Measurements from ENCODE around the gene NCOR1.
"Not testable (repeated sequence)": the region's sequence is repeated elsewhere in the genome, so short reads cannot be mapped to it uniquely, and the experiment has no call there.

NCOR1 gene

DNA sequence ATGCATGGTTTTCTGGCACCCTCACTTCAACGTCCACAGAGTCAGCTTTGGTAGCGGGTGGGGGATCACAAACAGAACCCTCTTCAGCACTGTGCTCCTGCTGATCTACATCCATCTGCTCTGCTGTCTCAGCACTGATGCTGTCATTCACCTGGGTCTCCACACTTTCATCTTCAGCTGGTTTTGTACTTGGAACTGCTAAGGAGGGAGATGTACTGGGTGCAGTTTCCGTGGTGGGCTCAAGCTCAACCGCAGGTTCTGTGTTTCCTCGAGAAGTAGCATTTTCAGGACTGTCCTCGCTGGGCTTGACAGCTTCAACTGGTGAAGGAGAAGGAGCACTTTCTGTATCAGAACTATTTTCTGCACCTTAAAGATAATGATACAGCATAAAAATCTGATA, 113.9 kb downstream of the NCOR1 start:
- peak overlapping the region in 1 of 2 donors; percentile 91 for H3K27ac Mint-ChIP-seq
- no peak for ATAC-seq

DNA sequence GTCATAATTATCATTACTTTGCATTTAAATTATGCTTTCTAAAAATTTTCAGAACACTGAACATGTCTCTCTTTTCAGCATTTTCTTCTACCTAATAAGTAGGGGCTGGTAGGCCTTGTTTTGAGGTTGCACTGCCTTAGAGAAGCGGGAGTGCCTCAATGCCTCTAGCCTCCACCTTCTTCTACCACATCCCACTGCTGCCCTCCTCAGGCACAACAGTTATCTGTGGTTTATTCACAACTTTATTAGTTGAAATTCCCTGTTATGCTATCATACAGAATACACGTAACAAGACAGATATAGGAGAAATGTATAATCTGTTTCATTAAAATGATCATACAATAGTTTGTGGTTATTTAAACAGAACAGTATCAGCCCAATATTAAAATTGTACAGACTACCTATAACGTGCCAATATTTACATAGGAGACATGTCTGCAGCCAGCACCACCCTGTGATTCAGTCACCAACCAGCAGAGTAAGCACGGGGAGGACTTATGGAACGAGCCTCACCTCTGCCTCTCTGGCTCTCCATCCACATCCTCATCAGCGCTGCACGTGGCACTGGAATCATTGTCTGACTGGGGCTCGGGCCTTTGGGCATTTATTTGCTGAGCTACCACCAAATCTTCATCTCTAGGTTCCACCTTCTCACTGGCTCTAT, 114.5 kb downstream of the NCOR1 start:
- Mint-ChIP-seq H3K9me3 (no peaks in the 10 kb centered on the region), H3K27me3 (no peaks in the 10 kb centered on the region), H3K4me3 (no peak overlapping the region), H3K27ac (peak overlapping the region in 1 of 2 donors; percentile 91), H3K4me1 (peaks cover 6% of the 10 kb centered on the region)
- ATAC-seq (peak; percentile 43), DNase-seq (no peak)

More for the DNA sequence above, 113.9 kb downstream of the NCOR1 start:
- peaks cover 6% of the 10 kb centered on the region for H3K4me1 Mint-ChIP-seq
- no peaks in the 10 kb centered on the region for H3K9me3 Mint-ChIP-seq
- no peak overlapping the region for H3K4me3 Mint-ChIP-seq
- DNase-seq, result no peak
- no peaks in the 10 kb centered on the region for H3K27me3 Mint-ChIP-seq

DNA sequence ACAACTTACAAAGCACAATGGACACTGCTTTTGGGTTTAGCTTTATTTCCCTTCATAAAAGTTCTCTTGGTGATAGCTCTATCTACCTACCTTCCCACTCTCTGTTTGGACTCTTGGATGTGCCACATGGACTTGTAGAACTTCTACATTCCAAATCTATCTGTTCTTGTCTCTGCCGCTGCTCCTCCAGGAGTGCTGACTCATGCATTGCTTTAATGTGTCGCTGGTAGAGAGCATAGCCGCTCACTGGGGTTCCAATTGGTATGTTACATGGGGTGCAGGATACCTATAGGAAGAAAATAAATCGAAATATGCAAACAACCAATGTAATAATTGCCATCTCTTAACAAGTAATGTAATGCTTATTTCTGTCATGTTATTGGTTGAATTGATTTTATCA, 123.6 kb downstream of the NCOR1 start:
- Mint-ChIP-seq H3K9me3 (peaks cover 4 to 7% of the 10 kb centered on the region in 2 donors), H3K27me3 (no peaks in the 10 kb centered on the region), H3K4me3 (no peak overlapping the region), H3K4me1 (peaks cover 7% of the 10 kb centered on the region), H3K27ac (peak overlapping the region in 1 of 2 donors; percentile 48)
- no peak for ATAC-seq
- no peak for DNase-seq

DNA sequence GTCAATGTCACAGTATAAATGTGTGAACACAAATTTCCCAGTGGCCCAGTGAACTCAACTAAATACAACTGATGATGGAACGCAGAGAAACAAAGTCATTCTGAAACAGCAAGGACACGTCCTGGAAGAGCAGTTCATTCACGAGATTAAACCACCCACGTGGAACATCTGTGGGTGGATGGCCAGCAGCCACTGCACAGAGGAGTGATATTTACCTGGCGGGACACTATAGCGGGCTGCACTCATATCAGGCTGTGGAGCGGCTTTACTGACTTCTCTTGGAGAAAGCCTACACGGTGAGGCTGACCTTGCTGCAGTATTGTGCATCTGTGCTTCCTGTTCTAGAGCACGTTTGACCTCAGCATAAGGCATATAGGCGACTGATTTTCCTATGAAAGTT, 128.4 kb downstream of the NCOR1 start:
- Mint-ChIP-seq H3K4me3 (no peak overlapping the region), H3K9me3 (no peaks in the 10 kb centered on the region)
- ATAC-seq, result no peak

DNA sequence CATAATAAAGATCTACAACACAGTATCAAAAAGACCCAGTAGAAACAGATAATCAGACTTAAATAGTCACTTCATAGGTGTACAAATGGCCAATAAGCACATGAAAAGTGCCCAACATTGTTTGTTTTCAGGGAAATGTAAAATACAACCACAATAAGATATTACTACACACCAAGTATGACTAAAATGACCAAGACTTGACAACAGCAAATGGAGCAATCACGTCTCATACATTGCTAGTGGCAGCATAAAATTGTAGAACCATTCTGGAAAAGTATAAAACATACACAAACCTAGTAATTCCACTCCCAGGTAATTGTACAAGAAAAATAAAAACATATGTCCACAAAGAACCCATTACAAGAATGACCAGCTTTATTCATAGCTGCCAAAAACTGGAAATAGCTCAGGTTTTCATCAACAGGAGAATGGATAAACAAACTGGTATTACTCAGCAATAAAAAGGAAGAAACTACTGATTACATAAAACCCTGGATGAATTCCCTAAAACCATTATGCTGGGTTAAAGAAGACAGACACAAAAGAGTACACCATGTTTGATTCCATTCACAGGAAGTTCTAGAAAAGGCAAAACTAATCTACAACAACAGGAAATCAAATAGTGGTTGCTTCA, 130.2 kb downstream of the NCOR1 start:
- no peak overlapping the region for H3K27ac Mint-ChIP-seq
- no peaks in the 10 kb centered on the region for H3K9me3 Mint-ChIP-seq
- peaks cover 24% of the 10 kb centered on the region for H3K4me1 Mint-ChIP-seq
- ATAC-seq (no peak), DNase-seq (no peak)
- no peak overlapping the region for H3K4me3 Mint-ChIP-seq
- H3K27me3 Mint-ChIP-seq, result no peaks in the 10 kb centered on the region

More for the DNA sequence above, 128.4 kb downstream of the NCOR1 start:
- DNase-seq, result no peak
- no peaks in the 10 kb centered on the region for H3K27me3 Mint-ChIP-seq
- H3K4me1 Mint-ChIP-seq, result peaks cover 24% of the 10 kb centered on the region
- H3K27ac Mint-ChIP-seq, result peak overlapping the region in 1 of 2 donors; percentile 29

DNA sequence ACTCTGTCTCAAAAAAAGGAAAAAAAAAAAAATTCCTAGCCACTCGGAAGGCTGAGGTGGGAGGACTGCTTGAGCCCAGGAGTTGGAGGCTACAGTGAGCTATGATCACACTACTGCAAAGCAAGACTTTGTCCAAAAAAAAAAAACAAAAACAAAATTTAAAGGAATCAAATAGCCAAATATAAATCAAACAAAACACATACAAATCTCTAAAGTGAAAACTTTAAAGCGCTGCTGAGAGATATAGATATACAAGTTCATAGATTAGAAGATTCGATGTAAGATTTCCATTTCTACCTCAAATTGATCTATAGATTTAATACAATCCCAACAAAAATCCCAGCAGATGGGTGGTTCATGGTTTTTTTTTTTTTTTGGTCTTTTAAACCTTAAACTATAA, 132.1 kb downstream of the NCOR1 start:
- ATAC-seq (no peak), DNase-seq (no peak)
- H3K4me3 Mint-ChIP-seq, result no peak overlapping the region
- H3K27me3 Mint-ChIP-seq, result no peaks in the 10 kb centered on the region
- H3K9me3 Mint-ChIP-seq, result no peaks in the 10 kb centered on the region
- no peak overlapping the region for H3K27ac Mint-ChIP-seq
- H3K4me1 Mint-ChIP-seq, result peaks cover 24% of the 10 kb centered on the region

DNA sequence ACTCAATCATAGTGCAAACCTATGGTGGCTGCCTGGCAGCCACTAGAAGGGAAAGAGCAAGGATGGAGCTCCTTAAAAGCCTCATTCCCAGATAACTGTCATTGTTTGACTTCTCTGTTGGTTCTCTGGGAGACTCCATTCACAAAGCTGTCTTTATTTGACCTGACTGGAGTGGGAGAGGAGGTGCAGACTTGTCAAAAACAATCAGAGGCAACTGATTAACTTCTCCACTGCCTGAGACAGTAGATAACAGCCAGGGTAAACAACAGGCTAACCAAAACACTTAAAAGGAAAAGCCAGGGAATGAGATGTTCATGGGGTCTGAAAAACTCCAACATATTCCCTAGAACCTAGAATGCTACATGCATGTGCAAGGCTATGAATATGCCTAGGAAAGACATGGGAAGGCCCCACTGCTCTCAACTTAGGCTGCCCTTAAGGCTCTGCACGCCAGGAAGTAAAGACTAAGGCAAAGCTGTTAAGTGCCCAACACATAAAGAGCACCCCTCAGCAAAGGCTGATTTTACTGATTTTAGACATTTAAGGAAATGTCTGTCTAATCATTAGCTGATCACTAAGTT, 133.7 kb downstream of the NCOR1 start:
- Mint-ChIP-seq H3K9me3 (no peaks in the 10 kb centered on the region), H3K27ac (no peak overlapping the region), H3K4me1 (peaks cover 15% of the 10 kb centered on the region), H3K27me3 (no peaks in the 10 kb centered on the region), H3K4me3 (no peak overlapping the region)
- no peak for DNase-seq
- no peak for ATAC-seq

DNA sequence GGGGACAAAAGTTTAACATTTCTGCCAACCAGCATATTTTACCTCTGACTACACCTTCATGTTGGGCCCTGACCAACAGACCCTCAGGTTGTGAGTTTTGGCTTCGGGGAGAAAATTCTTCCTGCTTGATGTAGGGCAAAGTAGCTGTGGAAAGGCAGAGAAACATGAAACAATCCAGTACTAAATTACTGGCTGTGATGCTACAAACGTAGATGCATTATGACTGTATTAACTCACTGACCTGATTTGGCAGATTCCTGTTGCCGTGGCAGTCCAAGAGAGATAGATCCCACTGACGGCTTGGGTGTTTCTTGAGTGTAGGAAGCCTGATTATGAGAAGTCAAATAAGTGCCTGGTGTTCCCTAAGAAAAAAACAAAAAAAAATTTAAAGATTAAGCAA, 135.0 kb downstream of the NCOR1 start:
- DNase-seq (no peak), ATAC-seq (no peak)
- H3K9me3 Mint-ChIP-seq, result no peaks in the 10 kb centered on the region
- peaks cover 5% of the 10 kb centered on the region for H3K4me1 Mint-ChIP-seq
- H3K4me3 Mint-ChIP-seq, result no peak overlapping the region
- no peak overlapping the region for H3K27ac Mint-ChIP-seq
- H3K27me3 Mint-ChIP-seq, result no peaks in the 10 kb centered on the region

DNA sequence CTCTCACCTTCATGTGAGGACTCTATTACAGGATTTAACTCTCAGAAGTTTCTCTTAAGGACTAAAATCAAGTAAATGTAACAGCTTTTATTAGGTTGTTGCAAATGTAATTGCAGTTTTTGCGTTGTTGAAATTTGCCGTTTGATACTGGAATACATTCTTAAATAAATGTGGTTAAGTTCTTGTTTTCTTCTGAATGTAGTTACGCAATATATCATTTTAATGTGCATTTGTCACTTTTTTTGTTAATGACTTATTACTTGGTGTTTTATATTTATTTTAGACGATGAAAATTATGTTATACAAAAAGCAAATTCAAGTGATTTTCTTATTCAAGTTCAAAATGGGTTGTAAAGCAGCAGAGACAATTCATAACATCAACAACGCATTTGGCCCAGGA, 139.4 kb downstream of the NCOR1 start:
- no peak for DNase-seq
- H3K27ac Mint-ChIP-seq, result peak overlapping the region in 1 of 2 donors; percentile 34

DNA sequence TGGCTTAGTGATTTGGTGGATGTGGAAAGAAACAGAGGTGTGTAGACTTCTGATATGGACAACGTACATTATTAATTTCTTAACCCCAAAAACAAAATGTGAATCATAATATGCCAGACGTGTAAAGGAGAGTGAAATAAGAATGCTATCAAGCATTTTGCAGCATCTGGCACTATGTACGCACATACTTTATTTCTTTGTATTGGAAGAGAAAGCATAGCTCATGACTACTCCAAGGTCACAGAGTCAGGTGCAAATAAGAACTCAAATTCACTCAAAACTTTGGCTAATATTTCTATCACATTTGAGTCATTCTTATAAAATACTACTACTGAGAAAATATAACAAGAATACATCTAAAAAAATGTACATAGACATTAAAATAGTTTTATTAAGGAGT, 140.9 kb downstream of the NCOR1 start:
- ATAC-seq, result no peak

More for the DNA sequence above, 139.4 kb downstream of the NCOR1 start:
- Mint-ChIP-seq H3K4me3 (no peak overlapping the region), H3K4me1 (no peaks in the 10 kb centered on the region), H3K27me3 (no peaks in the 10 kb centered on the region), H3K9me3 (no peaks in the 10 kb centered on the region)
- ATAC-seq, result no peak

DNA sequence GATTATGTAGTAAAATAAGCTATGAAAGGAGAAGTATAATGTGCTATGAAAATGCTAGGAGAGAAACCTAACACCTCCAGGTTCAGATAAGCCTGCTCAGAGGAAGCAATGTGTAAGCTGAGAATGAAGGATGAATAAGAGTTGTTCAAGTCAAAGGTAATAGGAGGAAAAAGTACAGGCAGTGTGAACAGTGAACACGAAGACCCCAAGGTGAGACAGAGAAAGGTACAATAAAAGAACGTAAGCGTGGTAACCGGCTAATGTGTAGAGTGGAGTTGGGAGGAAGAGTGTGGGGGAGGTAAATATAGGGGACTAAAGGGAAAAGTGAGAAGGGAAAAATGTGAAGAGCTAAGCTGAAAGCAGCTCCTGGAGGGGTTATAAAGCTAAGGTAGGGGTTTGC, 141.5 kb downstream of the NCOR1 start:
- H3K4me1 Mint-ChIP-seq, result peaks cover 5% of the 10 kb centered on the region
- DNase-seq, result no peak
- no peaks in the 10 kb centered on the region for H3K27me3 Mint-ChIP-seq
- no peak overlapping the region for H3K27ac Mint-ChIP-seq
- H3K9me3 Mint-ChIP-seq, result no peaks in the 10 kb centered on the region
- H3K4me3 Mint-ChIP-seq, result no peak overlapping the region
- ATAC-seq, result no peak

More for the DNA sequence above, 140.9 kb downstream of the NCOR1 start:
- no peaks in the 10 kb centered on the region for H3K9me3 Mint-ChIP-seq
- H3K4me1 Mint-ChIP-seq, result no peaks in the 10 kb centered on the region
- DNase-seq, result no peak
- H3K4me3 Mint-ChIP-seq, result no peak overlapping the region
- H3K27ac Mint-ChIP-seq, result no peak overlapping the region
- H3K27me3 Mint-ChIP-seq, result no peaks in the 10 kb centered on the region

DNA sequence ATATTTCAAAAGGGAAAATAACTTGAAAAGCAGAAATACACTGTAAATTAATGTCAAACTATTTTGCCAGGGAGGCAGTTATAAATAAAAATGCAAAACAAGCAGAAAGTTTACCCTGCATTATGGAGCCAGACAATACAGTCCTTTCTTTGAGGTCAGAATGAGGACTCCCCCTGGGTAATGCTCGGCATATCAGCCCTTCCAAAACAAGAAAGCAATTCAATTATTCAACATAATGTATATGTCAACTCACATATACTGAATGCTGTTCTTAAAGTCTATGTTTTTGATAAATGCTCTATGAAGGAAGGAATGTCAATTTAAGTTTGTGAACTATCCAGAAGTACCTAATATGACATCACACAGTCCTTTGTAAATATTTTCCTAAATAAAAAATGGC, 143.3 kb downstream of the NCOR1 start:
- H3K9me3 Mint-ChIP-seq, result no peaks in the 10 kb centered on the region
- ATAC-seq (no peak), DNase-seq (no peak)
- no peak overlapping the region for H3K27ac Mint-ChIP-seq
- peaks cover 12% of the 10 kb centered on the region for H3K4me1 Mint-ChIP-seq
- no peaks in the 10 kb centered on the region for H3K27me3 Mint-ChIP-seq
- no peak overlapping the region for H3K4me3 Mint-ChIP-seq

DNA sequence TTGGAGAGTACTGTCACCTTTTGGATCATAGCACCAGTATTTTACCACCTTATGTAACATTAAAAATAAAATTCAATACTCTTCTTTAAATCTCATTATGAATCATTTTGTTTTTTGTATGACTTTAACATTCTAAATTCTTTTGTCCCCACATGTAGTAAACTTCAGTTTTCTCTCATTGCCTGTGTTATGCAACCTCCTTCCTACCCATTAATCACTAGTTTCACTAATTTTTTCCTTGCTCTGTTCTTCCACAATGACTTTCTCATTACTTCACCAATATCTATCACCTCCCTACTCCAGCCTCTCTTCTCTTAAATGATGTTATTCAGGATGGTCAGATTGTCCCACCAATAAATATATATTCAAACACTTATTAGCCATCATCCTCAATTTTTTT, 147.0 kb downstream of the NCOR1 start:
- no peaks in the 10 kb centered on the region for H3K27me3 Mint-ChIP-seq
- DNase-seq (no peak), ATAC-seq (peak; percentile 37)
- H3K4me3 Mint-ChIP-seq, result no peak overlapping the region
- H3K27ac Mint-ChIP-seq, result peak overlapping the region; percentile 15 to 68
- H3K9me3 Mint-ChIP-seq, result no peaks in the 10 kb centered on the region
- peaks cover 12% of the 10 kb centered on the region for H3K4me1 Mint-ChIP-seq

DNA sequence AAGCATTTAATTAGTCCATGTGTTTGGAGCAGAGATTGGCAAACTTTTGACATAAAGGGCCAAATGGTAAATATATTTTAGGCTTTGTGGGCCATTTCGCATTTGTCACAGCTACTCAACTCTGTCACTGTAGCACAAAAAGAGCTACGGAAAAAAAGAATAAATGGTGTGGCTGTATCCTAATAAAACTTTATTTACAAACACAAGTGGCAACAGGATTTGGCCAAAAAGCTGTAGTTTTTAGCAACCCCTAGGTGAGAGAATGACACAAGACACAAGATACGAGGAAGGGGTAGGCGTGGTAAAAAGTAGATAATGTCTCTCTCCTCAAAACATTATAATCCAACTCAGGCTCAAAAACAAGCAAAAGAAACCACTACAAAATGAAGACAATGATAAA, 149.2 kb downstream of the NCOR1 start:
- ATAC-seq (no peak), DNase-seq (no peak)
- H3K27ac Mint-ChIP-seq, result peak overlapping the region in 1 of 2 donors; percentile 37
- no peak overlapping the region for H3K4me3 Mint-ChIP-seq
- H3K9me3 Mint-ChIP-seq, result no peaks in the 10 kb centered on the region
- peaks cover 12% of the 10 kb centered on the region for H3K4me1 Mint-ChIP-seq
- no peaks in the 10 kb centered on the region for H3K27me3 Mint-ChIP-seq

DNA sequence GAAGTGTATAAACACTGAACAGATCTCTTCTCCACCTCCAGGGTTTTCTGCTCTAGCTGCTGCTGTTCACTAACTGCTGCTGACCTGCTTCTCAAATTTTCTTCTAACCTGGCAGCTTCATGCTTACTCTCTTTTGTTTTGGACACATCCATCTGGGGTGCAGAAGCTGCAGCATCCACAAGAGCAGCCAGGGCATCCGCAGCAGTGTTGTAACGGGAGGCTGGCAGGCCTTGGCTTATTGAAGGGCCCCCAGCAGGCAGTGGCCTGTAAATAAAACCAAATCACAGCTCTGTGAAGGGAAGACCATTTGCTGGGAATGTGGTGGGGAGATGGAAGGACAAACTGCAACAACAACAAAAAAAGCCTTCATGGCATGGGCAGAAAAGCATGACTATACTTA, 153.7 kb downstream of the NCOR1 start:
- no peak for ATAC-seq
- H3K9me3 Mint-ChIP-seq, result no peaks in the 10 kb centered on the region
- no peak overlapping the region for H3K4me3 Mint-ChIP-seq
- H3K27me3 Mint-ChIP-seq, result no peaks in the 10 kb centered on the region
- H3K27ac Mint-ChIP-seq, result no peak overlapping the region
- DNase-seq, result no peak
- H3K4me1 Mint-ChIP-seq, result no peaks in the 10 kb centered on the region

DNA sequence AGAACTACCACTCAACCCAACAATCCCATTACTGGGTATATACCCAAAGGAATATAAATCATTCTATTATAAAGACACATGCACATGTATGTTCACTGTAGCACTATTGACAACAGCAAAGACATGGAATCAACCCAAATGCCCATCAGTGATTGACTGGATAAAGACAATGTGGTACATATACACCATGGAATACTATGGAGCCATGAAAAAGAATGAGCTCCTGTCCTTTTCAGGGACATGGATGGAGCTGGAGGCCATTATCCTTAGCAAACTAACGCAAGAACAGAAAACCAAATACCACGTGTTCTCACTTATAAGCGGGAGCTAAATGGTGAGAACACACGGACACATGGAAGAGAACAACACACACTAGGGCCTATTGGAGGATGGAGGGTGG, 160.2 kb downstream of the NCOR1 start:
- H3K27ac Mint-ChIP-seq, H3K9me3 Mint-ChIP-seq, ATAC-seq, DNase-seq, H3K27me3 Mint-ChIP-seq, H3K4me3 Mint-ChIP-seq: not testable (repeated sequence)
- peaks cover 12% of the 10 kb centered on the region for H3K4me1 Mint-ChIP-seq
